ENCODE measurements around the gene SLC37A2. TPM values are rescaled to one million over a fixed set of nuclear protein-coding genes. Genes with fewer than 3 reads are reported as not detected.

SLC37A2 gene
- total RNA-seq, 1 experiment from 2014 or later: 5.1 TPM

DNA sequence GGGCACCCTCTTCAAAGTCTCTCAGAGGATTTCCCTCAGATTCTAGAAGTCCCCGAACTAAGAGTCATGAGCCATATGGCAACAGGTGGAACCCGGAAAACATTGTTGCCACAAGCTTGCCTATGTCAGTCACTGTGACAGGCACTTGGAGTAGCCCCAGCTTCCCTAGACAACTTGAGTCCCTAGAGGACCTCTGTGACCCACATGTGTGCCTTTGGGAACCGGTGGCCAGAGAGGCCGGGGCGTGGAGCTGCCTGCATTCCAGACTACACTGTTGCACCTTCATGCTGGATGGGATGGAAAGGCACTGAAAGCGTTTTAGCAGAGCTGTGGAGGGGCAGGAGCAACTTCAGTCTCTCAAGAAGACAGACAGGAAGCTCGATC, 12.1 kb downstream of the SLC37A2 start:
- BruUV-seq (replicated peaks): no TSS peak
- Histone ChIP-seq H3K79me2 (ENCODE audit: insufficient read depth, low read length) (no peaks in the 10 kb centered on the region), H3K27me3 (ENCODE audit: insufficient read depth, low read length) (no peaks in the 10 kb centered on the region), H3K4me1 (ENCODE audit: control insufficient read depth in 1 of 2, insufficient read depth in 2 of 2, low read length in 2 of 2) (peaks cover 13 to 44% of the 10 kb centered on the region in 2 experiments), H3K9ac (ENCODE audit: low read length) (no peak overlapping the region), H2AFZ (ENCODE audit: low read depth, low read length, poor library complexity, severe bottlenecking) (no peak overlapping the region), H3K9me2 (ENCODE audit: insufficient read depth) (no peaks in the 10 kb centered on the region), H4K20me1 (ENCODE audit: insufficient read depth) (no peaks in the 10 kb centered on the region), H3K4me2 (ENCODE audit: low read length) (no peak overlapping the region), H3K36me3 (ENCODE audit: control insufficient read depth in 1 of 2, insufficient read depth in 2 of 2, low read length in 2 of 2) (no peaks in the 10 kb centered on the region), H3K4me3 (replicated peaks in 1 of 2; ENCODE audit: low read depth in 1 of 2, low read length in 2 of 2) (no peak overlapping the region), H3K27ac (ENCODE audit: low read depth, low read length) (no peak overlapping the region), H3K9me3 (ENCODE audit: control insufficient read depth in 1 of 2, insufficient read depth in 1 of 2, low read depth in 1 of 2, low read length in 2 of 2) (no peaks in the 10 kb centered on the region)
- ChIA-PET RAD21 (ENCODE audit: low non-redundant PET in 1 of 2, low total read pairs in 2 of 2, uncharacterized antibody in 2 of 2, unreplicated experiment in 2 of 2) (no interaction called here), CTCF (no interaction called here), POLR2A (no interaction called here)
- no peak for TF ChIP-seq POLR2A (IDR thresholded peaks at IDR 0.05; ENCODE audit: borderline replicate concordance, extremely low read depth, insufficient read depth, insufficient read length)
- no peak for TF ChIP-seq SP1 (IDR thresholded peaks at IDR 0.05; ENCODE audit: low read depth)
- no peak for TF ChIP-seq SRF (IDR thresholded peaks at IDR 0.05; ENCODE audit: low read depth)
- TF ChIP-seq JUND (IDR thresholded peaks at IDR 0.05): no peak
- TF ChIP-seq SIN3A (IDR thresholded peaks at IDR 0.05; ENCODE audit: low read depth): no peak
- no peak for TF ChIP-seq YY1 (IDR thresholded peaks at IDR 0.05; ENCODE audit: extremely low read depth, insufficient replicate concordance, low read depth, low read length)
- TF ChIP-seq, protein P1, sequence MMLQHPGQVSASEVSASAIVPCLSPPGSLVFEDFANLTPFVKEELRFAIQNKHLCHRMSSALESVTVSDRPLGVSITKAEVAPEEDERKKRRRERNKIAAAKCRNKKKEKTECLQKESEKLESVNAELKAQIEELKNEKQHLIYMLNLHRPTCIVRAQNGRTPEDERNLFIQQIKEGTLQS (IDR thresholded peaks at IDR 0.05): no peak
- no peak for TF ChIP-seq ZBTB33 (IDR thresholded peaks at IDR 0.05; ENCODE audit: extremely low read depth, insufficient replicate concordance, low read length)
- no peak for TF ChIP-seq POLR2AphosphoS5 (IDR thresholded peaks at IDR 0.05; ENCODE audit: low read depth, low read length)
- no peak for TF ChIP-seq ZFX (IDR thresholded peaks at IDR 0.05)
- no peak for TF ChIP-seq EZH2 (IDR thresholded peaks at IDR 0.05)
- TF ChIP-seq CEBPB (IDR thresholded peaks at IDR 0.05; ENCODE audit: low read depth): no peak
- no peak for TF ChIP-seq CTCF (IDR thresholded peaks at IDR 0.05 in 2 of 3, conservative IDR thresholded peaks at IDR 0.05 in 1 of 3; ENCODE audit: borderline replicate concordance in 1 of 3, insufficient read depth in 1 of 3, low read depth in 2 of 3, low read length in 2 of 3)
- no peak for TF ChIP-seq EGR1 (IDR thresholded peaks at IDR 0.05; ENCODE audit: low read depth)
- TF ChIP-seq FOSL1 (IDR thresholded peaks at IDR 0.05; ENCODE audit: low read depth): no peak
- no peak for TF ChIP-seq ELF1 (IDR thresholded peaks at IDR 0.05; ENCODE audit: borderline replicate concordance, low read depth)
- no peak for TF ChIP-seq CBX3 (IDR thresholded peaks at IDR 0.05; ENCODE audit: low read depth)
- intact Hi-C loops (cut with micrococcal nuclease): no loop called here
- DNase-seq (ENCODE audit: low read depth, low spot score): no peak
- ATAC-seq: no peak

Data from HCT116 (cell line).